NK-92 (cell line): ENCODE data around the gene SEPTIN3.

Experiments used
- DNase-seq: peaks from one replicate; lab custom pipeline; 2025; ENCODE audit not compliant: unreplicated experiment; lab: John Stamatoyannopoulos, UW

Gene SEPTIN3

GRCh38 chr22:42013385-42013784, 44.1 kb downstream of the SEPTIN3 start:
- no peak for DNase-seq

- DNase-seq = no peak
Observed at GRCh38 chr22:42016111-42016510, 46.9 kb downstream of the SEPTIN3 start.

- DNase-seq = no peak
Observed at GRCh38 chr22:42018224-42018623, 49.0 kb downstream of the SEPTIN3 start.
